Neural progenitor cell (in vitro differentiated cells): ENCODE results near the gene CRY2. TPM values are rescaled to one million over a fixed set of nuclear protein-coding genes. Genes with fewer than 3 reads are reported as not detected.

Source experiments
- DNase-seq: peaks from one replicate; pipeline ENCODE4 v3.0.0-alpha.2; 2016; ENCODE audit warnings: low spot score
- H2AFZ ChIP-seq: fragments of 200-600 bp; sonication (generic); replicated peaks from 2 replicates; pipeline ENCODE4 v1.6.1; 2016; ENCODE audit warnings: antibody characterized with exemption
- H3F3A ChIP-seq: fragments of 200-600 bp; sonication (generic); 2 replicates; pipeline ENCODE4 v1.6.1; 2016; ENCODE audit warnings: antibody characterized with exemption, low read depth
- H3K27ac ChIP-seq: fragments of 200-600 bp; sonication (generic); 2 replicates; pipeline ENCODE4 v1.5.1; 2016; ENCODE audit warnings: mild to moderate bottlenecking
- H3K27me3 ChIP-seq: fragments of 200-600 bp; sonication (generic); 2 replicates; pipeline ENCODE4 v1.6.1; 2016; ENCODE audit warnings: mild to moderate bottlenecking, moderate library complexity
- H3K36me3 ChIP-seq: fragments of 200-600 bp; sonication (generic); 2 replicates; pipeline ENCODE4 v1.5.1; 2016
- H3K4me1 ChIP-seq: fragments of 200-600 bp; sonication (generic); 2 replicates; pipeline ENCODE4 v1.6.1; 2016; ENCODE audit warnings: mixed run types
- H3K4me2 ChIP-seq: fragments of 200-600 bp; sonication (generic); 2 replicates; pipeline ENCODE4 v1.6.1; 2016
- H3K4me3 ChIP-seq: fragments of 200-600 bp; sonication (generic); 2 replicates; pipeline ENCODE4 v1.5.1; 2016
- H3K79me2 ChIP-seq: fragments of 200-600 bp; sonication (generic); 2 replicates; pipeline ENCODE4 v1.6.1; 2016; ENCODE audit warnings: low read depth
- H3K9ac ChIP-seq: fragments of 200-600 bp; sonication (generic); 2 replicates; pipeline ENCODE4 v1.6.1; 2016
- H3K9me3 ChIP-seq: fragments of 200-600 bp; sonication (generic); 2 replicates; pipeline ENCODE4 v1.5.1; 2016; ENCODE audit warnings: low read depth
- H4K20me1 ChIP-seq: fragments of 200-600 bp; sonication (generic); 2 replicates; pipeline ENCODE4 v1.6.1; 2016; ENCODE audit warnings: low read depth
- H3K27ac Mint-ChIP-seq: 3 replicates; pipeline ENCODE4 v1.8.0; 2021; ENCODE audit warnings: mixed read lengths
- H3K27me3 Mint-ChIP-seq: 2 replicates; pipeline ENCODE4 v1.8.0; 2022; ENCODE audit warnings: low read depth, mild to moderate bottlenecking, inconsistent platforms, moderate library complexity, mixed read lengths; ENCODE audit not compliant: insufficient read depth
- H3K36me3 Mint-ChIP-seq: 3 replicates; pipeline ENCODE4 v1.8.0; 2021; ENCODE audit warnings: mixed read lengths
- H3K4me1 Mint-ChIP-seq: 3 replicates; pipeline ENCODE4 v1.8.0; 2021; ENCODE audit warnings: mixed read lengths
- H3K4me3 Mint-ChIP-seq: 3 replicates; pipeline ENCODE4 v1.8.0; 2021; ENCODE audit warnings: mild to moderate bottlenecking, moderate library complexity, mixed read lengths
- H3K9me3 Mint-ChIP-seq: 3 replicates; pipeline ENCODE4 v1.8.0; 2020; ENCODE audit warnings: mixed read lengths
- CTCF ChIP-seq: fragments of 200-600 bp; sonication (generic); IDR thresholded peaks from 2 replicates; pipeline ENCODE4 v1.5.1; 2017; ENCODE audit warnings: antibody characterized with exemption, mild to moderate bottlenecking
- EZH2 ChIP-seq: fragments of 200-600 bp; sonication (generic); IDR thresholded peaks from 2 replicates; pipeline ENCODE4 v1.6.1; 2017; ENCODE audit warnings: antibody characterized with exemption, mild to moderate bottlenecking, moderate library complexity
- EZH2phosphoT487 ChIP-seq: fragments of 200-600 bp; sonication (generic); IDR thresholded peaks from 2 replicates; pipeline ENCODE4 v1.6.1; 2017; ENCODE audit warnings: antibody characterized with exemption
- total RNA-seq: library from RNA; depleted of rRNA; stranded (reverse); fragments of >200 nt; gene quantifications from 2 replicates; pipeline ENCODE4 v1.2.3, GENCODE V29; 2015; ENCODE audit warnings: low replicate concordance

Gene CRY2
- total RNA-seq, 1 donor from 2014 or later = 15.8 TPM

DNA sequence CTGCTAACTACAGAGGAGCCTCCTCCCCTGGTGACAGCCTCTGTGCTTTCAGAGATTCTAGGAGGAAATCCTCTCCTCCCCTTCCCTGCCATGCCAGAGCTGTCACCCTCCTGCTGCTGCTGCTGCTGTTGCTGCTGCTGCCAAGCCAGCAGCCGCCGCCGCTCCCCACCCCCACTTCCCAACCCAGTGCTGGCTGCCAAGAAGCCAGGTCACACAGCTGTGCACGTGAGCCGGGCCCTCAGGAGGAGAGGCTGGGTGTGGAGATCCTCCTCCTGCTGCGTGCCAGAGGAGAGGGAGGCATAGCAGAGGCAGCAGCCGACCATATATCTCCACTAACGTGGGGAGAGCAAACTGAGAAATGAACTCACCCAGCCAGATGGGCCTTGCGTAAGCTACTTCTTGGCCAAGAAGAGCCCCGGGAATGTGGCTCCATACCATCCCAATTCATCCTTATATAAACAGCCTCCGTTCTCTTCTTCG, 12.4 kb downstream of the CRY2 start:
- peaks cover 16% of the 10 kb centered on the region for H3K4me1 Mint-ChIP-seq
- TF ChIP-seq CTCF (no peak), EZH2 (no peak), EZH2phosphoT487 (no peak)
- Histone ChIP-seq H3K4me1 (peaks cover 16% of the 10 kb centered on the region), H4K20me1 (peaks cover 21% of the 10 kb centered on the region), H3F3A (no peaks in the 10 kb centered on the region), H3K27me3 (no peaks in the 10 kb centered on the region), H3K4me2 (no peak overlapping the region), H3K9me3 (no peaks in the 10 kb centered on the region), H3K27ac (no peak overlapping the region), H2AFZ (no peak overlapping the region), H3K4me3 (no peak overlapping the region), H3K9ac (no peak overlapping the region), H3K36me3 (no peaks in the 10 kb centered on the region), H3K79me2 (no peaks in the 10 kb centered on the region)
- peaks cover 2% of the 10 kb centered on the region for H3K27me3 Mint-ChIP-seq
- no peak overlapping the region for H3K4me3 Mint-ChIP-seq
- H3K36me3 Mint-ChIP-seq = peaks cover 7% of the 10 kb centered on the region
- H3K9me3 Mint-ChIP-seq = no peaks in the 10 kb centered on the region
- H3K27ac Mint-ChIP-seq = no peak overlapping the region
- peak; percentile 62 for DNase-seq

DNA sequence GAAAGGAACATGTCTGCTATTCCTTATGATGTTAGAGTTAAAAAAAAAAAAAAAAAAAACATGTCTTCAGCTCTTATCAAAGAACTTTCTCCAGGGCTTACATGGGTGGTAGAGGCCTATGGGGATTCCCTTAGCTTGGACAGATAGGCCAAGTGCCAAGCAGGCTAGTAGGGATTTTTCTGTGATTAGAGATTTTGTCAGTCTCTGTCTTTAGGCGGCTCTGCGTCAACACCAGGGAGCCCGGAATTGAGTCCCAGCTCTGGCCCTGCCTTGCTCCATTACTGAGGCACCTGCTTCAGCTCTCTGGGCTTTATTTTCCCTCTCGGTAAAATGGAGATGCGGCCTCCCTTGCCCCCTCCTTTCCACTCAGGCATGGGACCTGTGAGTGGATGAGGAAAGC, 13.1 kb downstream of the CRY2 start:
- Mint-ChIP-seq H3K4me1 (peaks cover 11% of the 10 kb centered on the region), H3K9me3 (no peaks in the 10 kb centered on the region), H3K27me3 (peaks cover 2% of the 10 kb centered on the region), H3K4me3 (no peak overlapping the region), H3K36me3 (peaks cover 8% of the 10 kb centered on the region), H3K27ac (no peak overlapping the region)
- no peak overlapping the region for H3K27ac ChIP-seq
- no peak overlapping the region for H3K4me2 ChIP-seq
- H3F3A ChIP-seq = no peaks in the 10 kb centered on the region
- H3K9me3 ChIP-seq = no peaks in the 10 kb centered on the region
- no peak overlapping the region for H2AFZ ChIP-seq
- no peaks in the 10 kb centered on the region for H3K27me3 ChIP-seq
- H3K79me2 ChIP-seq = no peaks in the 10 kb centered on the region
- peaks cover 14% of the 10 kb centered on the region for H4K20me1 ChIP-seq
- H3K4me3 ChIP-seq = no peak overlapping the region
- H3K9ac ChIP-seq = no peak overlapping the region
- no peak for DNase-seq
- H3K4me1 ChIP-seq = peaks cover 10% of the 10 kb centered on the region
- TF ChIP-seq EZH2phosphoT487 = no peak
- TF ChIP-seq CTCF = no peak
- TF ChIP-seq EZH2 = no peak
- H3K36me3 ChIP-seq = no peaks in the 10 kb centered on the region

GRCh38 chr11:45860764-45861510, 13.7 kb downstream of the CRY2 start:
- Histone ChIP-seq H3K27me3 (no peaks in the 10 kb centered on the region), H4K20me1 (peaks cover 14% of the 10 kb centered on the region), H3K36me3 (no peaks in the 10 kb centered on the region), H3K4me3 (no peak overlapping the region), H3F3A (no peaks in the 10 kb centered on the region), H3K9ac (no peak overlapping the region), H3K79me2 (no peaks in the 10 kb centered on the region), H2AFZ (no peak overlapping the region), H3K4me2 (no peak overlapping the region), H3K9me3 (no peaks in the 10 kb centered on the region), H3K27ac (no peak overlapping the region), H3K4me1 (peaks cover 9% of the 10 kb centered on the region)
- no peak for DNase-seq
- peaks cover 2% of the 10 kb centered on the region for H3K27me3 Mint-ChIP-seq
- peaks cover 8% of the 10 kb centered on the region for H3K36me3 Mint-ChIP-seq
- no peak for TF ChIP-seq CTCF
- TF ChIP-seq EZH2 = no peak
- no peak for TF ChIP-seq EZH2phosphoT487
- no peak overlapping the region for H3K4me3 Mint-ChIP-seq
- H3K9me3 Mint-ChIP-seq = no peaks in the 10 kb centered on the region
- peaks cover 9% of the 10 kb centered on the region for H3K4me1 Mint-ChIP-seq
- no peak overlapping the region for H3K27ac Mint-ChIP-seq
